Measurements from ENCODE around the gene SOWAHC.

DNA sequence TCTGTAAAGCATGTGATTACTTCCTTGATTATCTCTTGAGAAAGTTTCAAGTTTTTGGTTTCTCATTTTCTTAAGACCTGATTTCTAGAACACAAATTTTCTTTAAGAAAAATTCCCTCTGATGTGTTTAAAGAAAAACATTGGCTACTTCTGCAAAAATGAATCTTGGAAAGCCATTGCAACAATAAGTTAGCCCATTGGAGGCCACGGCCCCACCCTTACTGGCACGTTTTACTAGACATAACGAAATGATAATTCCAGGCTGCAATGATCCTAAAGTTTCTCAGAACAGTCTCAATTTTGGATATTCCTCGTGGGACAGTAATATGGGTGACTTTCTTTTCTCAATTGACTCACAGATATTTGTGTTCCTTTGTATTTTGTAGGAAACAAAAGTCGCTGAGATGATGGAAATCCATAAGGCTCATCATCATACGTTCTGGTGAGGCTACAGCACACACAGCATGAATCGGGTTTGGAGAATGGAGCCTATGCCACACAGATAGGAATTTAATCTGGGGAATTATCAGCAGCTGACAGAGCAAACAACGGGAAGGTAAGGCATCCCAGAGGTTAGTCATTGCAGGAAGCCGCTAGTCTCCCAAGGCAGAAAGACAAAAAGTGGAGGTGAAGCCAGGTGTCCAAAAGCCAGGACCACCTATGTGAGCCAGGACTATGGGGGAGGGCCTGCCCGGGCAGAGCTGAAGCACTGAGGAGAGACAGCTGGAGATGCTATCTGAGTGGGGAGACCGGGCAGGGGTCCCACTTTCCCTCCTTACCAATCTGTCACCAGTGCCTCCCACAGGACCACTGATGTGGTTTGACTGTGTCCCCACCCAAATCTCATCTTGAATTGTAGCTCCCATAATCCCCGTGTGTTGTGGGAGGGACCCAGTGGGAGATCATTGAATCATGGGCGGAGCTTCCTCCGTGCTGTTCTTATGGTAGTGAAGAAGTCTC, 35.9 kb downstream of the SOWAHC start:
- TF ChIP-seq POLR2A (IDR thresholded peaks at IDR 0.05), result no peak
- TF ChIP-seq, protein P1, sequence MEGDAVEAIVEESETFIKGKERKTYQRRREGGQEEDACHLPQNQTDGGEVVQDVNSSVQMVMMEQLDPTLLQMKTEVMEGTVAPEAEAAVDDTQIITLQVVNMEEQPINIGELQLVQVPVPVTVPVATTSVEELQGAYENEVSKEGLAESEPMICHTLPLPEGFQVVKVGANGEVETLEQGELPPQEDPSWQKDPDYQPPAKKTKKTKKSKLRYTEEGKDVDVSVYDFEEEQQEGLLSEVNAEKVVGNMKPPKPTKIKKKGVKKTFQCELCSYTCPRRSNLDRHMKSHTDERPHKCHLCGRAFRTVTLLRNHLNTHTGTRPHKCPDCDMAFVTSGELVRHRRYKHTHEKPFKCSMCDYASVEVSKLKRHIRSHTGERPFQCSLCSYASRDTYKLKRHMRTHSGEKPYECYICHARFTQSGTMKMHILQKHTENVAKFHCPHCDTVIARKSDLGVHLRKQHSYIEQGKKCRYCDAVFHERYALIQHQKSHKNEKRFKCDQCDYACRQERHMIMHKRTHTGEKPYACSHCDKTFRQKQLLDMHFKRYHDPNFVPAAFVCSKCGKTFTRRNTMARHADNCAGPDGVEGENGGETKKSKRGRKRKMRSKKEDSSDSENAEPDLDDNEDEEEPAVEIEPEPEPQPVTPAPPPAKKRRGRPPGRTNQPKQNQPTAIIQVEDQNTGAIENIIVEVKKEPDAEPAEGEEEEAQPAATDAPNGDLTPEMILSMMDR (IDR thresholded peaks at IDR 0.05), result no peak

Measured in body of pancreas (tissue), 4 donors.